Measurements from ENCODE around the gene LCE2B.

The LCE2B gene

GRCh38 chr1:152735648-152736047, 49.7 kb downstream of the LCE2B start:
- no peak for DNase-seq (ENCODE audit: low read depth)

All from activated T-helper 9 cell treated with anti-CD3 and anti-CD28 coated beads, Interleukin-2, amount 50 U/mL, for 16 hours (primary cell).